HCT116 (cell line): Measurements from ENCODE around the gene LY86. TPM values are rescaled to one million over a fixed set of nuclear protein-coding genes. Genes with fewer than 3 reads are reported as not detected.
A peak's percentile ranks its signal among the peaks of the same experiment; 100 is the strongest.

Experiments used
- ATAC-seq: fragments of 200-7000 bp; cut with Tn5 transposase; 2 replicates; pipeline ENCODE4 v1.9.1; 2020; ENCODE audit warnings: mild to moderate bottlenecking, moderate library complexity
- BruUV-seq: library from RNA; stranded (reverse); fragments of 400-500 nt; replicated peaks from 2 replicates; lab custom pipeline; 2021; lab: Mats Ljungman, UMichigan
- CTCF ChIA-PET: fragments of 300-600 bp; sonication (Branson Sonifier 250); formaldehyde crosslinking; loops from one replicate; lab custom pipeline; 2021; ENCODE audit warnings: antibody characterized with exemption; lab: Charles Lee
- POLR2A ChIA-PET: fragments of 300-600, 350-600 bp; sonication (Branson Sonifier 250); formaldehyde crosslinking; loops from one replicate; lab custom pipeline; 2021; ENCODE audit warnings: antibody characterized with exemption; lab: Charles Lee
- RAD21 ChIA-PET, 2 experiments: fragments of 300-600 bp; sonication (Branson Sonifier 250); formaldehyde crosslinking; loops; one replicate each; lab custom pipeline; 2023; ENCODE audit warnings: low total read pairs in 2 of 2; ENCODE audit not compliant: uncharacterized antibody in 2 of 2, unreplicated experiment in 2 of 2, low non-redundant PET in 1 of 2; lab: Charles Lee
- DNase-seq: peaks from one replicate; pipeline ENCODE4 v3.0.0-alpha.2; 2010; ENCODE audit warnings: low read depth, low spot score
- H2AFZ ChIP-seq: fragments of 200-600 bp; shearing (Covaris generic), sonication (generic); 2 replicates; pipeline ENCODE4 v1.6.1; 2017; ENCODE audit warnings: low read depth, mixed run types, mixed read lengths, antibody characterized with exemption, low read length; ENCODE audit not compliant: poor library complexity, severe bottlenecking
- H3K27ac ChIP-seq: 2 replicates; pipeline ENCODE4 v1.5.1; 2012; ENCODE audit warnings: low read depth, low read length
- H3K27me3 ChIP-seq: fragments of 200-600 bp; sonication (generic); 2 replicates; pipeline ENCODE4 v1.6.1; 2016; ENCODE audit warnings: mixed run types, low read length, mixed read lengths; ENCODE audit not compliant: insufficient read depth
- H3K36me3 ChIP-seq, 2 experiments: fragments of 200-500 bp in 1 of 2; fragments of 200-600 bp in 1 of 2; sonication (Bioruptor generic) in 1 of 2; sonication (generic) in 1 of 2; 2 replicates each; pipeline versions ENCODE4 v1.5.1 to v1.6.1; 2014 to 2016; ENCODE audit warnings: low read length in 2 of 2, inconsistent platforms in 1 of 2, mixed read lengths in 1 of 2, mixed run types in 1 of 2; ENCODE audit not compliant: insufficient read depth in 2 of 2, control insufficient read depth in 1 of 2
- H3K4me1 ChIP-seq, 2 experiments: fragments of 200-600 bp in 1 of 2; sonication (generic) in 1 of 2; 2 replicates each; pipeline versions ENCODE4 v1.5.1 to v1.6.1; 2012 to 2017; ENCODE audit warnings: low read length in 2 of 2, inconsistent platforms in 1 of 2, mild to moderate bottlenecking in 1 of 2, mixed read lengths in 1 of 2, mixed run types in 1 of 2, moderate library complexity in 1 of 2; ENCODE audit not compliant: insufficient read depth in 2 of 2, control insufficient read depth in 1 of 2
- H3K4me2 ChIP-seq: fragments of 200-600 bp; sonication (generic); 2 replicates; pipeline ENCODE4 v1.6.1; 2017; ENCODE audit warnings: mixed run types, low read length, mixed read lengths
- H3K4me3 ChIP-seq, 2 experiments: fragments of 200-600 bp in 1 of 2; sonication (generic) in 1 of 2; replicated peaks in 1 of 2; 2 replicates each; pipeline ENCODE4 v1.5.1; 2011 to 2016; ENCODE audit warnings: low read length in 2 of 2, control low read depth in 1 of 2, low read depth in 1 of 2, mild to moderate bottlenecking in 1 of 2, mixed read lengths in 1 of 2, mixed run types in 1 of 2
- H3K79me2 ChIP-seq: fragments of 200-600 bp; sonication (generic); 2 replicates; pipeline ENCODE4 v1.6.1; 2017; ENCODE audit warnings: mild to moderate bottlenecking, mixed run types, low read length, moderate library complexity, mixed read lengths; ENCODE audit not compliant: insufficient read depth
- H3K9ac ChIP-seq: fragments of 200-600 bp; sonication (generic); 2 replicates; pipeline ENCODE4 v1.6.1; 2016; ENCODE audit warnings: low read length, mixed read lengths
- H3K9me2 ChIP-seq: fragments of 200-600 bp; sonication (generic), shearing (Covaris generic); 2 replicates; pipeline ENCODE4 v1.6.1; 2017; ENCODE audit warnings: mixed run types, mild to moderate bottlenecking, moderate library complexity; ENCODE audit not compliant: insufficient read depth
- H3K9me3 ChIP-seq, 2 experiments: fragments of 200-500 bp in 1 of 2; fragments of 200-600 bp in 1 of 2; sonication (Bioruptor generic) in 1 of 2; sonication (generic) in 1 of 2; 2 replicates each; pipeline ENCODE4 v1.6.1; 2014 to 2017; ENCODE audit warnings: low read length in 2 of 2, mixed read lengths in 2 of 2, inconsistent platforms in 1 of 2, low read depth in 1 of 2, mild to moderate bottlenecking in 1 of 2, mixed run types in 1 of 2, moderate library complexity in 1 of 2; ENCODE audit not compliant: control insufficient read depth in 1 of 2, insufficient read depth in 1 of 2
- H4K20me1 ChIP-seq: fragments of 200-600 bp; sonication (generic), shearing (Covaris generic); 2 replicates; pipeline ENCODE4 v1.6.1; 2017; ENCODE audit warnings: mixed run types, mild to moderate bottlenecking, moderate library complexity; ENCODE audit not compliant: insufficient read depth
- FOSL1 ChIP-seq: IDR thresholded peaks from 2 replicates; pipeline ENCODE4 v1.6.1; 2012; ENCODE audit warnings: low read depth
- REST ChIP-seq: IDR thresholded peaks from 2 replicates; pipeline ENCODE4 v1.6.1; 2012; ENCODE audit warnings: low read depth
- ZBTB33 ChIP-seq: IDR thresholded peaks from 2 replicates; pipeline ENCODE4 v1.6.1; 2011; ENCODE audit warnings: mild to moderate bottlenecking, low read length, moderate library complexity; ENCODE audit not compliant: insufficient replicate concordance; ENCODE audit errors: extremely low read depth
- intact Hi-C: fragments of 100-400 bp; cut with micrococcal nuclease; formaldehyde crosslinking; loops from 2 replicates; pipeline ENCODE4 v1.10.0; 2022
- total RNA-seq: library from RNA; stranded (reverse); gene quantifications from one replicate; pipeline ENCODE4 v1.2.1, GENCODE V29; 2021; ENCODE audit not compliant: unreplicated experiment

The LY86 gene
- total RNA-seq, 1 experiment from 2014 or later = not detected

- H3K4me3 ChIP-seq = no peak overlapping the region
- H3K4me1 ChIP-seq = peaks cover 0 to 21% of the 10 kb centered on the region in 2 experiments; a peak in 2 of 4 replicates
- no peak overlapping the region for H3K9ac ChIP-seq
These were observed 89.7 kb downstream of the LY86 start for GRCh38 chr6:6678185-6678671.

More at GRCh38 chr6:6678185-6678671, 89.7 kb downstream of the LY86 start:
- intact Hi-C loops = loop anchor here (5.0 kb wide), 2 partner anchors 429 to 714 kb away; partner anchors contain the start of gene RREB1
- H2AFZ ChIP-seq = no peak overlapping the region
- TF ChIP-seq ZBTB33 = no peak
- TF ChIP-seq FOSL1 = peak; percentile 6; the same call in 1 of the 2 replicates
- no peak for TF ChIP-seq REST
- TF ChIP-seq, all 23 proteins: peak for 1
- no peaks in the 10 kb centered on the region for H3K79me2 ChIP-seq
- ChIA-PET RAD21 (no interaction called here), POLR2A (interaction anchor here (1.2 kb wide), 1 partner anchor 9 kb away, joined by 6 read pairs; no protein-coding TSS in a partner anchor), CTCF (interaction anchor here (1.1 to 2.7 kb wide), 3 partner anchors 8 to 561 kb away, joined by 3 to 16 read pairs (median 11); no protein-coding TSS in a partner anchor)
- H3K27ac ChIP-seq = no peak overlapping the region
- no peak for ATAC-seq
- no peaks in the 10 kb centered on the region for H3K9me2 ChIP-seq
- H3K9me3 ChIP-seq = no peaks in the 10 kb centered on the region
- DNase-seq = no peak
- no peaks in the 10 kb centered on the region for H4K20me1 ChIP-seq
- no peaks in the 10 kb centered on the region for H3K27me3 ChIP-seq
- BruUV-seq = no TSS peak
- H3K36me3 ChIP-seq = no peaks in the 10 kb centered on the region
- H3K4me2 ChIP-seq = no peak overlapping the region
